ENCODE measurements around the gene C6orf47.
A peak's percentile ranks its signal among the peaks of the same experiment; 100 is the strongest.

C6orf47 gene

GRCh38 chr6:31683591-31683990 lies 23.0 kb upstream of the C6orf47 start:
- Histone ChIP-seq H3K9ac (ENCODE audit: low read length) (no peak overlapping the region), H3K4me1 (ENCODE audit: insufficient read depth, low read length, severe bottlenecking) (peaks cover 12% of the 10 kb centered on the region), H4K20me1 (ENCODE audit: insufficient read depth, low read length) (no peaks in the 10 kb centered on the region), H3K4me3 (ENCODE audit: low read depth, low read length, poor library complexity, severe bottlenecking) (no peak overlapping the region), H3K36me3 (ENCODE audit: insufficient read depth, low read length) (peaks cover 30% of the 10 kb centered on the region), H2AFZ (ENCODE audit: low read length) (no peak overlapping the region), H3K27me3 (ENCODE audit: insufficient read depth, low read length) (no peaks in the 10 kb centered on the region), H3F3A (ENCODE audit: insufficient read depth, low read length) (no peaks in the 10 kb centered on the region), H3K9me2 (ENCODE audit: low read depth, low read length) (no peaks in the 10 kb centered on the region), H3K27ac (ENCODE audit: low read depth, low read length, poor library complexity, severe bottlenecking) (no peak overlapping the region), H3K9me3 (ENCODE audit: low read length) (no peaks in the 10 kb centered on the region), H3K79me2 (ENCODE audit: insufficient read depth, low read length) (no peaks in the 10 kb centered on the region), H3K4me2 (ENCODE audit: low read length) (no peak overlapping the region)
- TF ChIP-seq EZH2 (IDR thresholded peaks at IDR 0.05; ENCODE audit: borderline replicate concordance, low read length), result no peak
- TF ChIP-seq, protein P1, sequence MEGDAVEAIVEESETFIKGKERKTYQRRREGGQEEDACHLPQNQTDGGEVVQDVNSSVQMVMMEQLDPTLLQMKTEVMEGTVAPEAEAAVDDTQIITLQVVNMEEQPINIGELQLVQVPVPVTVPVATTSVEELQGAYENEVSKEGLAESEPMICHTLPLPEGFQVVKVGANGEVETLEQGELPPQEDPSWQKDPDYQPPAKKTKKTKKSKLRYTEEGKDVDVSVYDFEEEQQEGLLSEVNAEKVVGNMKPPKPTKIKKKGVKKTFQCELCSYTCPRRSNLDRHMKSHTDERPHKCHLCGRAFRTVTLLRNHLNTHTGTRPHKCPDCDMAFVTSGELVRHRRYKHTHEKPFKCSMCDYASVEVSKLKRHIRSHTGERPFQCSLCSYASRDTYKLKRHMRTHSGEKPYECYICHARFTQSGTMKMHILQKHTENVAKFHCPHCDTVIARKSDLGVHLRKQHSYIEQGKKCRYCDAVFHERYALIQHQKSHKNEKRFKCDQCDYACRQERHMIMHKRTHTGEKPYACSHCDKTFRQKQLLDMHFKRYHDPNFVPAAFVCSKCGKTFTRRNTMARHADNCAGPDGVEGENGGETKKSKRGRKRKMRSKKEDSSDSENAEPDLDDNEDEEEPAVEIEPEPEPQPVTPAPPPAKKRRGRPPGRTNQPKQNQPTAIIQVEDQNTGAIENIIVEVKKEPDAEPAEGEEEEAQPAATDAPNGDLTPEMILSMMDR (IDR thresholded peaks at IDR 0.05; ENCODE audit: low read length), result no peak

- no peaks in the 10 kb centered on the region for H3K9me3 ChIP-seq (ENCODE audit: low read length)
- H3K4me3 ChIP-seq (ENCODE audit: low read depth, low read length, poor library complexity, severe bottlenecking), result peak overlapping the region; percentile 49
- H3K4me2 ChIP-seq (ENCODE audit: low read length), result peak overlapping the region; percentile 69
- TF ChIP-seq EZH2 (IDR thresholded peaks at IDR 0.05; ENCODE audit: borderline replicate concordance, low read length), result no peak
- no peaks in the 10 kb centered on the region for H3K9me2 ChIP-seq (ENCODE audit: low read depth, low read length)
- peak overlapping the region; percentile 30; the same call in 1 of the 2 replicates for H3K9ac ChIP-seq (ENCODE audit: low read length)
- no peak overlapping the region for H3K27ac ChIP-seq (ENCODE audit: low read depth, low read length, poor library complexity, severe bottlenecking)
- H3K27me3 ChIP-seq (ENCODE audit: insufficient read depth, low read length), result no peaks in the 10 kb centered on the region
- no peak overlapping the region for H2AFZ ChIP-seq (ENCODE audit: low read length)
- no peaks in the 10 kb centered on the region for H4K20me1 ChIP-seq (ENCODE audit: insufficient read depth, low read length)
- peaks cover 16% of the 10 kb centered on the region for H3K4me1 ChIP-seq (ENCODE audit: insufficient read depth, low read length, severe bottlenecking)
- H3K79me2 ChIP-seq (ENCODE audit: insufficient read depth, low read length), result no peaks in the 10 kb centered on the region
- peaks cover 6% of the 10 kb centered on the region; the same call in 1 of the 2 replicates for H3K36me3 ChIP-seq (ENCODE audit: insufficient read depth, low read length)
- no peaks in the 10 kb centered on the region for H3F3A ChIP-seq (ENCODE audit: insufficient read depth, low read length)
Observed at GRCh38 chr6:31681135-31681671, 20.6 kb upstream of the C6orf47 start.

DNA sequence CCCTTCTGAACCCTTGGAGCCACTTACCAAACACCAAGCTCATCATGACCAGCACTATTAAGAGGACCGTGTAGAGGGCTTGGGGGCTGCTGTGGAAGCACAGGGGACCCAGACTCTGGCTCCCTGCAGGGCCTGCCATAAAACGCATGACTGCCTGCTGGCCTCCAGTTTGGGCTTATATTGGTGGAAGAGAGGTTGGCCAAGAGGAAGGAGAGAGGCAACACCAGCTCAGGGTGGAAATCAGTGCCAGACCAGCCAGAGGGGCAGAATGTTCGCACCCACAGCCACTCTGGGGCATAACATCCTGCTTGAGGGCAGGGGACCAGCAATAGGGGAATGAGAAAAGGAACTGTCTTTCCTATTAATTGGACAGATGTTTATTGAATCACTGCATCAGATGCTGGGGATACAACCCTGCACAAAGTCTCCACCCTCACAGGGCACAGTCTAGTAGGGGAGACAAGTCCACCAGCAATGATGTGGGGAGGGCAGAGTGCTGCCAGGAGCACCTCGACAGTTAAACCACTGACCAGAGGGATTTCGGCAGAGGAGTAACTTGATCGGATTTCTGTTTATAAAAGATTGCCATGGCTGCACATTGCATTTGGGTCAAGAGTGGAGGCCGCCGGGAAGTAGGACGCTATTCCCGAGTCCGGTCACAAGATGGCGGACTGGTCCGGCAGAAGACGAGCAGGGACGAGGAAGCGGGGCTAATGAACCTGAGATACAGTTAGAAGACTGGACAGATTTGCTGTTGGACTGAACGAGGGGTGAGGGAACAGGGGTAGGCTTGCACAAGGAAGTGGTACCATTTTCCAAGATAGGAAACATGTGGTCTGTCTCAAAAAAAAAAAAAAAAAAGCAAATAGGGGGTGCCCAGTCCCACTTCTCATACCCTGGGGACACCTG lies 19.9 kb upstream of the C6orf47 start, which contains the start of gene LY6G5C:
Gene LY6G5C, minus strand, starts transcription at position 842 of the 909 bp plus-strand sequence. Its CDS starts 694 bp downstream, at position 148.
- Histone ChIP-seq H4K20me1 (ENCODE audit: insufficient read depth, low read length) (no peaks in the 10 kb centered on the region), H3K27ac (ENCODE audit: low read depth, low read length, poor library complexity, severe bottlenecking) (no peak within 1 kb of the TSS), H3K4me1 (ENCODE audit: insufficient read depth, low read length, severe bottlenecking) (peaks cover 16% of the 10 kb centered on the region), H3K27me3 (ENCODE audit: insufficient read depth, low read length) (no peaks in the 10 kb centered on the region), H3K9me3 (ENCODE audit: low read length) (no peaks in the 10 kb centered on the region), H3K9me2 (ENCODE audit: low read depth, low read length) (no peaks in the 10 kb centered on the region), H3F3A (ENCODE audit: insufficient read depth, low read length) (no peaks in the 10 kb centered on the region), H3K36me3 (ENCODE audit: insufficient read depth, low read length) (no peaks in the 10 kb centered on the region), H3K4me3 (ENCODE audit: low read depth, low read length, poor library complexity, severe bottlenecking) (peak within 1 kb of the TSS; percentile 49), H2AFZ (ENCODE audit: low read length) (no peak within 1 kb of the TSS), H3K4me2 (ENCODE audit: low read length) (peak within 1 kb of the TSS; percentile 69), H3K9ac (ENCODE audit: low read length) (peak within 1 kb of the TSS; percentile 30; the same call in 1 of the 2 replicates), H3K79me2 (ENCODE audit: insufficient read depth, low read length) (no peaks in the 10 kb centered on the region)
- TF ChIP-seq, protein P1 (IDR thresholded peaks at IDR 0.05; ENCODE audit: low read length), result peak; percentile 52
- no peak for TF ChIP-seq EZH2 (IDR thresholded peaks at IDR 0.05; ENCODE audit: borderline replicate concordance, low read length)

All from OCI-LY1 (cell line).